ENCODE results near the gene SORCS2.

DNA sequence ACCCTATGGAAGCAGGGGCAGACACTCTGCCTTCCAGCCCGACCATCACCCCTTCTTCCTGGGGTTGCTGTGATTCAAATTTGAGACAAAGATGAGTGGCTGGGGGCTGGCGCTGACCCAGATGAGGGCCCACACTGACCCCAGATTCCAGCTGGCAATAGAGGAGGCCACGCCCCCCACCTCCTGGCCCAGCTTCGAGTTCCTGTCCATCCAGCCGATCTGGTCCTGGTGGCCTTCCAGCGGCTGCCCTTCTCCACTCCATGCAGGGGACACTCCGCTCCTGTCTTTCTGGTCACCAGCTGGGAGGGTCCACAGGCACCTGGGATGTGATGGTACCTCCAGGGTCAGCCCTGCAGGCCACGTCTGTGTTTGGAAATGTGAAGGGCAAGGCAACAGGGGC lies 340.9 kb downstream of the SORCS2 start:
- TF ChIP-seq, protein P1, sequence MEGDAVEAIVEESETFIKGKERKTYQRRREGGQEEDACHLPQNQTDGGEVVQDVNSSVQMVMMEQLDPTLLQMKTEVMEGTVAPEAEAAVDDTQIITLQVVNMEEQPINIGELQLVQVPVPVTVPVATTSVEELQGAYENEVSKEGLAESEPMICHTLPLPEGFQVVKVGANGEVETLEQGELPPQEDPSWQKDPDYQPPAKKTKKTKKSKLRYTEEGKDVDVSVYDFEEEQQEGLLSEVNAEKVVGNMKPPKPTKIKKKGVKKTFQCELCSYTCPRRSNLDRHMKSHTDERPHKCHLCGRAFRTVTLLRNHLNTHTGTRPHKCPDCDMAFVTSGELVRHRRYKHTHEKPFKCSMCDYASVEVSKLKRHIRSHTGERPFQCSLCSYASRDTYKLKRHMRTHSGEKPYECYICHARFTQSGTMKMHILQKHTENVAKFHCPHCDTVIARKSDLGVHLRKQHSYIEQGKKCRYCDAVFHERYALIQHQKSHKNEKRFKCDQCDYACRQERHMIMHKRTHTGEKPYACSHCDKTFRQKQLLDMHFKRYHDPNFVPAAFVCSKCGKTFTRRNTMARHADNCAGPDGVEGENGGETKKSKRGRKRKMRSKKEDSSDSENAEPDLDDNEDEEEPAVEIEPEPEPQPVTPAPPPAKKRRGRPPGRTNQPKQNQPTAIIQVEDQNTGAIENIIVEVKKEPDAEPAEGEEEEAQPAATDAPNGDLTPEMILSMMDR (IDR thresholded peaks at IDR 0.05) = no peak
- TF ChIP-seq EP300 (IDR thresholded peaks at IDR 0.05) (no peak), POLR2A (IDR thresholded peaks at IDR 0.05) (no peak), POLR2AphosphoS5 (IDR thresholded peaks at IDR 0.05) (no peak)
